ENCODE measurements around the gene SYT17. TPM values are rescaled to one million over a fixed set of nuclear protein-coding genes. Genes with fewer than 3 reads are reported as not detected.
"Not testable (repeated sequence)": the region's sequence is repeated elsewhere in the genome, so short reads cannot be mapped to it uniquely, and the experiment has no call there.

SYT17 gene
- total RNA-seq, 2 experiments from 2014 or later, result not detected

DNA sequence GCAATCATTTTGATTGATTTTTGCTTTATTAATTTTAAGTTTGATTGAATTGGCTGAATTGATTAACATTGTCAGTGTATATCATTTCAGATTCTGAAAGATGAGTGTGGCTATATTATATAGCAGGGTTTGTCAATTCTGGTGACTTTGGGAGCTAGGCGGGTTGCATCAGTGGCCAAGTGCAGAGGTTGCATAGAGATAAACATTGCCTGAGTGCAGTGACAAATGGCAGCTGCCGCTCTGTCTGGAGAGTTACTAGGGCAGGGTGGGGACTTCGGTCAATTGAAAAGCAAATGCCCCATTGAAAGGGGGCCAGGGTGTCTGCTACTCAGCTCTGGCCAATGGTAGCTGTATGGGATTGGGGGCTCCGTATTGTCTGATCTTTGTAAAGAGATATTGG is 12.7 kb downstream of the SYT17 start:
- no peaks in the 10 kb centered on the region for H3K4me1 Mint-ChIP-seq (ENCODE audit: low read depth)
- no peak for ATAC-seq
- no peaks in the 10 kb centered on the region for H3K27me3 Mint-ChIP-seq (ENCODE audit: low read depth)
- no peak for DNase-seq
- H3K4me3 Mint-ChIP-seq, result no peak overlapping the region
- no peaks in the 10 kb centered on the region for H3K36me3 Mint-ChIP-seq (ENCODE audit: low read depth)
- ChIA-PET CTCF (interaction anchor here (0.7 to 3.6 kb wide), 4 partner anchors 9 to 94 kb away, joined by 3 to 41 read pairs (median 4); no protein-coding TSS in a partner anchor), POLR2A (no interaction called here)
- no peaks in the 10 kb centered on the region for H3K9me3 Mint-ChIP-seq (ENCODE audit: insufficient read depth)
- H3K27ac Mint-ChIP-seq, result no peak overlapping the region

DNA sequence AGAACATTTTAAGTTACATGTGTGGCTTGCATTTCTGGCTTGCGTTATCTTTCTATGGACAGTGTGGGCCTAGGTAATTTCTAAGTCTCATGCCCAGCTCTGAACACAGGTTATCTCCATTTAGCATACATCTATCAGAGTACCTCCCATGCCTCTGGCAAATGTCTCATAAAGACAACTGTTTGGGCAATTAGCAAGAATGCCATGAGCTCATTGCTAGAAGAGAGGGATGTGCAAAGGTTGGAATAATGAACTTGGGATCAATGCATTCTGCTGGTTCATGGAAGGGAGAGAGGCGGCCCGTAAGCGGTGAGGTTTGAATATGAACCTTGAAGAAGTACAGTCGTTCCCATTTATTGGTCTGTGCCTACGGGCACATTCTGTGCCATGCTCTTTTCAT is 14.4 kb downstream of the SYT17 start:
- ChIA-PET POLR2A (no interaction called here), CTCF (no interaction called here)
- H3K9me3 Mint-ChIP-seq (ENCODE audit: insufficient read depth), result no peaks in the 10 kb centered on the region

GRCh38 chr16:19183187-19183586 is 15.1 kb downstream of the SYT17 start:
- Mint-ChIP-seq H3K36me3 (ENCODE audit: low read depth) (no peaks in the 10 kb centered on the region), H3K4me1 (ENCODE audit: low read depth) (no peaks in the 10 kb centered on the region), H3K4me3 (no peak overlapping the region), H3K27me3 (ENCODE audit: low read depth) (no peaks in the 10 kb centered on the region), H3K9me3 (ENCODE audit: insufficient read depth) (no peaks in the 10 kb centered on the region), H3K27ac (no peak overlapping the region)
- DNase-seq, result no peak
- CTCF ChIA-PET, result no interaction called here
- ATAC-seq, result no peak
- POLR2A ChIA-PET, result no interaction called here

More for the DNA sequence above, 14.4 kb downstream of the SYT17 start:
- H3K4me1 Mint-ChIP-seq (ENCODE audit: low read depth), result no peaks in the 10 kb centered on the region
- ATAC-seq (no peak), DNase-seq (no peak)
- no peaks in the 10 kb centered on the region for H3K27me3 Mint-ChIP-seq (ENCODE audit: low read depth)
- H3K27ac Mint-ChIP-seq, result no peak overlapping the region
- H3K36me3 Mint-ChIP-seq (ENCODE audit: low read depth), result no peaks in the 10 kb centered on the region
- no peak overlapping the region for H3K4me3 Mint-ChIP-seq

GRCh38 chr16:19184823-19185509 is 16.9 kb downstream of the SYT17 start:
- H3K36me3 Mint-ChIP-seq (ENCODE audit: low read depth), result no peaks in the 10 kb centered on the region
- H3K27me3 Mint-ChIP-seq (ENCODE audit: low read depth), result no peaks in the 10 kb centered on the region
- CTCF ChIA-PET, result interaction anchor here (1.0 kb wide), 1 partner anchor 99 kb away, joined by 3 read pairs; no protein-coding TSS in a partner anchor
- POLR2A ChIA-PET, result no interaction called here
- no peaks in the 10 kb centered on the region for H3K4me1 Mint-ChIP-seq (ENCODE audit: low read depth)
- H3K4me3 Mint-ChIP-seq, result no peak overlapping the region
- H3K9me3 Mint-ChIP-seq (ENCODE audit: insufficient read depth), result no peaks in the 10 kb centered on the region
- ATAC-seq (no peak), DNase-seq (no peak)
- no peak overlapping the region for H3K27ac Mint-ChIP-seq

- ChIA-PET CTCF (interaction anchor here (1.0 kb wide), 1 partner anchor 99 kb away, joined by 3 read pairs; no protein-coding TSS in a partner anchor), POLR2A (no interaction called here)
- ATAC-seq, result no peak
- H3K4me3 Mint-ChIP-seq, result no peak overlapping the region
- no peak overlapping the region for H3K27ac Mint-ChIP-seq
- no peak for DNase-seq
- H3K4me1 Mint-ChIP-seq (ENCODE audit: low read depth), result no peaks in the 10 kb centered on the region
- peaks cover 2% of the 10 kb centered on the region for H3K27me3 Mint-ChIP-seq (ENCODE audit: low read depth)
- no peaks in the 10 kb centered on the region for H3K36me3 Mint-ChIP-seq (ENCODE audit: low read depth)
- H3K9me3 Mint-ChIP-seq (ENCODE audit: insufficient read depth), result no peaks in the 10 kb centered on the region
Observed at GRCh38 chr16:19185510-19185851, 17.4 kb downstream of the SYT17 start.

DNA sequence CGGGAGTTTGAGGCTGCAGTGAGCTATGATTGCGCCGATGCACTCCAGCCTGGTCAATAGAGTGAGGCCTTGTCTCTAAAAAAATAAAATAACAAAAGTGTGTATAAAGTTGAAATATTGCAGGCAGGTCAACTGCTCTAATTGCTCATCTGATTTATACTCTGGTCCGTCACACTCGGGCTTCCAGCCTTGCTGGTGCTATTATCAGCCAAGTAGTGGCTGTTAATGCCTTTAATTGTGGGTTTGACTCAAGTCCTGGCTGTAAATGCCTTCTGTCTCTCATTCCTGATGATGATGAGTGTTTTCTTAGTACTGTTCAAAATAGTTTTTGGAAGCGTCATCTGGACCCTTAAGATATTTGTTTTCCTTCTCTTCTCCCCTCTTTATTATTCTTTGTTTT is 18.4 kb downstream of the SYT17 start:
- DNase-seq, result no peak
- H3K36me3 Mint-ChIP-seq (ENCODE audit: low read depth), result no peaks in the 10 kb centered on the region
- no peaks in the 10 kb centered on the region for H3K9me3 Mint-ChIP-seq (ENCODE audit: insufficient read depth)
- CTCF ChIA-PET, result interaction anchor here (1.2 kb wide), 1 partner anchor 100 kb away, joined by 4 read pairs; no protein-coding TSS in a partner anchor
- no peak for ATAC-seq
- H3K4me3 Mint-ChIP-seq, result no peak overlapping the region
- POLR2A ChIA-PET, result no interaction called here
- no peaks in the 10 kb centered on the region for H3K4me1 Mint-ChIP-seq (ENCODE audit: low read depth)
- peaks cover 3% of the 10 kb centered on the region for H3K27me3 Mint-ChIP-seq (ENCODE audit: low read depth)
- no peak overlapping the region for H3K27ac Mint-ChIP-seq

GRCh38 chr16:19187961-19188360 is 19.9 kb downstream of the SYT17 start:
- POLR2A ChIA-PET; H3K4me3 Mint-ChIP-seq; H3K27ac Mint-ChIP-seq; H3K4me1 Mint-ChIP-seq (ENCODE audit: low read depth); ATAC-seq; CTCF ChIA-PET; H3K36me3 Mint-ChIP-seq (ENCODE audit: low read depth); H3K9me3 Mint-ChIP-seq (ENCODE audit: insufficient read depth); H3K27me3 Mint-ChIP-seq (ENCODE audit: low read depth); DNase-seq: not testable (repeated sequence)

- H3K27me3 Mint-ChIP-seq (ENCODE audit: low read depth), result peaks cover 6% of the 10 kb centered on the region
- POLR2A ChIA-PET, result no interaction called here
- CTCF ChIA-PET, result no interaction called here
- H3K4me1 Mint-ChIP-seq (ENCODE audit: low read depth), result no peaks in the 10 kb centered on the region
- H3K27ac Mint-ChIP-seq, result no peak overlapping the region
- ATAC-seq, result no peak
- H3K36me3 Mint-ChIP-seq (ENCODE audit: low read depth), result no peaks in the 10 kb centered on the region
- DNase-seq, result no peak
- no peak overlapping the region for H3K4me3 Mint-ChIP-seq
- H3K9me3 Mint-ChIP-seq (ENCODE audit: insufficient read depth), result no peaks in the 10 kb centered on the region
Observed at GRCh38 chr16:19188406-19188805, 20.4 kb downstream of the SYT17 start.

- Mint-ChIP-seq H3K4me1 (ENCODE audit: low read depth) (no peaks in the 10 kb centered on the region), H3K4me3 (no peak overlapping the region), H3K27ac (no peak overlapping the region), H3K27me3 (ENCODE audit: low read depth) (peaks cover 6% of the 10 kb centered on the region), H3K36me3 (ENCODE audit: low read depth) (no peaks in the 10 kb centered on the region), H3K9me3 (ENCODE audit: insufficient read depth) (no peaks in the 10 kb centered on the region)
- ChIA-PET POLR2A (no interaction called here), CTCF (no interaction called here)
- ATAC-seq (no peak), DNase-seq (no peak)
Observed at GRCh38 chr16:19192865-19193264, 24.8 kb downstream of the SYT17 start.

- no peak for ATAC-seq
- H3K27me3 Mint-ChIP-seq (ENCODE audit: low read depth), result peaks cover 4% of the 10 kb centered on the region
- no peak overlapping the region for H3K4me3 Mint-ChIP-seq
- ChIA-PET CTCF (no interaction called here), POLR2A (no interaction called here)
- no peak overlapping the region for H3K27ac Mint-ChIP-seq
- no peaks in the 10 kb centered on the region for H3K36me3 Mint-ChIP-seq (ENCODE audit: low read depth)
- DNase-seq, result no peak
- H3K4me1 Mint-ChIP-seq (ENCODE audit: low read depth), result no peaks in the 10 kb centered on the region
- H3K9me3 Mint-ChIP-seq (ENCODE audit: insufficient read depth), result peaks cover 4% of the 10 kb centered on the region
Observed at GRCh38 chr16:19196871-19197270, 28.8 kb downstream of the SYT17 start.

DNA sequence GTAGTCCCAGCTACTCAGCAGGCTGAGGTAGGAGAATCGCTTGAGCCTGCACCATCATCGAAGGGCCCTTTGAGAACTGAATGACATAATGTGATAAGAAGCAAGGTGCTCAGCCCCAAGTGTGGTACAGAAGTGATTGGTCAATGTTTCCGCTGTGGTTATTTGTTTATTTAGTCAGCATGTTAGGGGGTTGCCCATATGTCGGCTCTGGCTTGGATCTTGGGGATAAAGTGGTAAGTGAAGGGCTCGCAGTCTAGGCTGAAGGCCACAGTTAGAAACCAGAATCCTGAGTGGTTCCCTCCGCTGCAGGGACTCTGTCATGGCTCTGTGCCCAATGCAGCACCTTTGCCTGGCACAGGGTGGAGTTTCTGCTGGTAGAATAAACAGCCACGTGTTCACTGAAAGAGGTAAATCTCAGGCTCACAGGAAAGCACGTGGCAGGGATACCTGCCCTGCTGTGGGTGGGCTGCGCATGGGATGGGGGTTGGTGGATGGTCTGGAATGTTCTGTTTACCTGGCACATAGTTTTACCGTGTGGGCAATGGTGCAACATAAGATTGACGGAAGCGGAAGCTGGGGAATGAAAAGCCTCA is 35.4 kb downstream of the SYT17 start:
- POLR2A ChIA-PET, result no interaction called here
- no peaks in the 10 kb centered on the region for H3K27me3 Mint-ChIP-seq (ENCODE audit: low read depth)
- ATAC-seq (no peak), DNase-seq (no peak)
- no peaks in the 10 kb centered on the region for H3K4me1 Mint-ChIP-seq (ENCODE audit: low read depth)
- peaks cover 11% of the 10 kb centered on the region for H3K9me3 Mint-ChIP-seq (ENCODE audit: insufficient read depth)
- H3K27ac Mint-ChIP-seq, result no peak overlapping the region
- CTCF ChIA-PET, result no interaction called here
- no peak overlapping the region for H3K4me3 Mint-ChIP-seq
- no peaks in the 10 kb centered on the region for H3K36me3 Mint-ChIP-seq (ENCODE audit: low read depth)

GRCh38 chr16:19210280-19210924 is 42.4 kb downstream of the SYT17 start:
- ChIA-PET CTCF (no interaction called here), POLR2A (no interaction called here)
- Mint-ChIP-seq H3K27ac (no peak overlapping the region), H3K36me3 (ENCODE audit: low read depth) (no peaks in the 10 kb centered on the region), H3K9me3 (ENCODE audit: insufficient read depth) (no peaks in the 10 kb centered on the region), H3K4me1 (ENCODE audit: low read depth) (no peaks in the 10 kb centered on the region), H3K27me3 (ENCODE audit: low read depth) (no peaks in the 10 kb centered on the region), H3K4me3 (no peak overlapping the region)
- ATAC-seq, result no peak
- no peak for DNase-seq

Data from activated CD8-positive, alpha-beta T cell treated with anti-CD3 and anti-CD28 coated beads, Interleukin-2, amount 10 ng/mL, durations not matched to agents 7 days and 5 days (primary cell).